ENCODE measurements around the gene CRADD.

The CRADD gene

DNA sequence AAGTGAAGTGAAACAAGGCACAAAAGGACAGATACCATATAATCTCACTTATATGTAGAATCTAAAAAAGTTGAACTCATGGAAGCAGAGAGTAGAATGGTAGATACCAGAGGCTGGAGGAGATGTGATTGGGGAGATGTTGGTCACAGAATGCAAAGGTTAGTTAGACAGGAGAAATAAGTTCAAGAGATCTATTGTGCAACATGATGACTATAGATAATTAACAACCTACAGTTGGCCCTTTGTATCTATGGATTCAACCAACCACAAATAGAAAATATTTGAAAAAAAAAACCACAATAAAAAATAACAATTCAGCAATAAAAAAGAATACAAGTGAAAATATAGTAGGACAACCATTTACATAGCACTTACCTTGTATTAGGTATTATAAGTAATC lies 19.3 kb downstream of the CRADD start:
- no peak overlapping the region for H3K27ac ChIP-seq (replicated peaks)
- DNase-seq (ENCODE audit: low read depth in 1 of 2, low spot score in 1 of 2), result no peak
- H3K27me3 ChIP-seq (ENCODE audit: insufficient read depth, poor library complexity, severe bottlenecking), result no peaks in the 10 kb centered on the region
- H3K4me3 ChIP-seq (replicated peaks; ENCODE audit: insufficient read depth, low read length), result no peak overlapping the region
- TF ChIP-seq POLR2AphosphoS5 (IDR thresholded peaks at IDR 0.05; ENCODE audit: low read depth) (no peak), SPI1 (IDR thresholded peaks at IDR 0.05; ENCODE audit: borderline replicate concordance, low read depth) (no peak), REST (IDR thresholded peaks at IDR 0.05; ENCODE audit: insufficient replicate concordance, low read depth) (no peak), GABPA (IDR thresholded peaks at IDR 0.05; ENCODE audit: low read depth) (no peak)
- TF ChIP-seq, protein P1, sequence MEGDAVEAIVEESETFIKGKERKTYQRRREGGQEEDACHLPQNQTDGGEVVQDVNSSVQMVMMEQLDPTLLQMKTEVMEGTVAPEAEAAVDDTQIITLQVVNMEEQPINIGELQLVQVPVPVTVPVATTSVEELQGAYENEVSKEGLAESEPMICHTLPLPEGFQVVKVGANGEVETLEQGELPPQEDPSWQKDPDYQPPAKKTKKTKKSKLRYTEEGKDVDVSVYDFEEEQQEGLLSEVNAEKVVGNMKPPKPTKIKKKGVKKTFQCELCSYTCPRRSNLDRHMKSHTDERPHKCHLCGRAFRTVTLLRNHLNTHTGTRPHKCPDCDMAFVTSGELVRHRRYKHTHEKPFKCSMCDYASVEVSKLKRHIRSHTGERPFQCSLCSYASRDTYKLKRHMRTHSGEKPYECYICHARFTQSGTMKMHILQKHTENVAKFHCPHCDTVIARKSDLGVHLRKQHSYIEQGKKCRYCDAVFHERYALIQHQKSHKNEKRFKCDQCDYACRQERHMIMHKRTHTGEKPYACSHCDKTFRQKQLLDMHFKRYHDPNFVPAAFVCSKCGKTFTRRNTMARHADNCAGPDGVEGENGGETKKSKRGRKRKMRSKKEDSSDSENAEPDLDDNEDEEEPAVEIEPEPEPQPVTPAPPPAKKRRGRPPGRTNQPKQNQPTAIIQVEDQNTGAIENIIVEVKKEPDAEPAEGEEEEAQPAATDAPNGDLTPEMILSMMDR (IDR thresholded peaks at IDR 0.05; ENCODE audit: insufficient read depth, low read length), result no peak

GRCh38 chr12:93698307-93699092 lies 21.3 kb downstream of the CRADD start:
- Histone ChIP-seq H3K27ac (replicated peaks) (no peak overlapping the region), H3K27me3 (ENCODE audit: insufficient read depth, poor library complexity, severe bottlenecking) (no peaks in the 10 kb centered on the region), H3K4me3 (replicated peaks; ENCODE audit: insufficient read depth, low read length) (no peak overlapping the region)
- no peak for DNase-seq (ENCODE audit: low read depth in 1 of 2, low spot score in 1 of 2)
- TF ChIP-seq SPI1 (IDR thresholded peaks at IDR 0.05; ENCODE audit: borderline replicate concordance, low read depth) (no peak), POLR2AphosphoS5 (IDR thresholded peaks at IDR 0.05; ENCODE audit: low read depth) (no peak)

GRCh38 chr12:93699271-93700145 lies 22.3 kb downstream of the CRADD start:
- no peak for TF ChIP-seq REST (IDR thresholded peaks at IDR 0.05; ENCODE audit: insufficient replicate concordance, low read depth)
- no peak for TF ChIP-seq SPI1 (IDR thresholded peaks at IDR 0.05; ENCODE audit: borderline replicate concordance, low read depth)
- TF ChIP-seq, protein P1 (IDR thresholded peaks at IDR 0.05; ENCODE audit: insufficient read depth, low read length), result no peak
- TF ChIP-seq POLR2AphosphoS5 (IDR thresholded peaks at IDR 0.05; ENCODE audit: low read depth), result no peak
- no peak for TF ChIP-seq GABPA (IDR thresholded peaks at IDR 0.05; ENCODE audit: low read depth)
- Histone ChIP-seq H3K27ac (replicated peaks) (no peak overlapping the region), H3K27me3 (ENCODE audit: insufficient read depth, poor library complexity, severe bottlenecking) (no peaks in the 10 kb centered on the region), H3K4me3 (replicated peaks; ENCODE audit: insufficient read depth, low read length) (no peak overlapping the region)
- no peak for DNase-seq (ENCODE audit: low read depth in 1 of 2, low spot score in 1 of 2)

DNA sequence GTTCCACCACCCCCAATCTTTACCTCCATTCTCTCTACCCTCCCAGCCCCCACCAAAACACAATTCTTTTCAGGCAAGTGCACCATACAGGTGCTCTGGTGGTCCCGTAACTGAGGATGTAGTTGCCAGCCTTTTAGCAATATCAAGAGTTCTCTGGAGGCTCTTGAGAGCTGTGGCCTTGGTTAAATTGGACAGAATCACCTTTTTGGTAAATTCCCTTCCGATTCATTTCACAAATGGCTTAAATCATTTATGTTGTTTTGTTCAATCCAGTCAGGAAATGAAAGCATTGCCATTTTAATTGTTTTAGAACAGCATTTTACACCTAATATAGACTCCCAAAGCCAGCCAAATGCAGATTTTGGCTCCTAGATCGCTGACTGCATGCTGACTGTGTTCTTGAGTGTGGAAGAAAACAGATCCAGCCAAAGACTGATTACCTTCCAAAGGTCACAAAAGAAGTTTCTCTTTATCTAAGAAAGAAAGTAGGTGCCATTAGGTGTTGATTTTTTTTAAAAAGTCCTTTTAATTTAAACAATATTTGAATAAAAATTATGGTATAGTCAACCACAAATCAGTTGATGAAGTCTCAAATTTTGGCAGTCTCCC lies 25.6 kb downstream of the CRADD start:
- TF ChIP-seq REST (IDR thresholded peaks at IDR 0.05; ENCODE audit: insufficient replicate concordance, low read depth), result no peak
- TF ChIP-seq, protein P1 (IDR thresholded peaks at IDR 0.05; ENCODE audit: insufficient read depth, low read length), result no peak
- no peak for TF ChIP-seq POLR2AphosphoS5 (IDR thresholded peaks at IDR 0.05; ENCODE audit: low read depth)
- DNase-seq (ENCODE audit: low read depth in 1 of 2, low spot score in 1 of 2), result no peak
- Histone ChIP-seq H3K4me3 (replicated peaks; ENCODE audit: insufficient read depth, low read length) (no peak overlapping the region), H3K27ac (replicated peaks) (no peak overlapping the region), H3K27me3 (ENCODE audit: insufficient read depth, poor library complexity, severe bottlenecking) (no peaks in the 10 kb centered on the region)
